Endothelial cell (in vitro differentiated cells): ENCODE results near the gene PARVB. TPM values are rescaled to one million over a fixed set of nuclear protein-coding genes. Genes with fewer than 3 reads are reported as not detected.

Experiments
- DNase-seq: peaks from one replicate; pipeline ENCODE4 v3.0.0; 2021; ENCODE audit warnings: low spot score
- H3K27ac Mint-ChIP-seq: one replicate; pipeline ENCODE4 v1.8.0; 2021; ENCODE audit warnings: mixed read lengths, inconsistent platforms; ENCODE audit not compliant: unreplicated experiment
- H3K27me3 Mint-ChIP-seq: one replicate; pipeline ENCODE4 v1.8.0; 2021; ENCODE audit warnings: mild to moderate bottlenecking, moderate library complexity, mixed read lengths, inconsistent platforms; ENCODE audit not compliant: unreplicated experiment
- H3K36me3 Mint-ChIP-seq: one replicate; pipeline ENCODE4 v1.8.0; 2021; ENCODE audit warnings: mild to moderate bottlenecking, low read depth, mixed read lengths, inconsistent platforms; ENCODE audit not compliant: unreplicated experiment
- H3K4me1 Mint-ChIP-seq: one replicate; pipeline ENCODE4 v1.8.0; 2021; ENCODE audit warnings: mild to moderate bottlenecking, mixed read lengths, inconsistent platforms; ENCODE audit not compliant: unreplicated experiment
- H3K4me3 Mint-ChIP-seq: one replicate; pipeline ENCODE4 v1.8.0; 2021; ENCODE audit warnings: mild to moderate bottlenecking, mixed read lengths, inconsistent platforms; ENCODE audit not compliant: unreplicated experiment
- H3K9me3 Mint-ChIP-seq: one replicate; pipeline ENCODE4 v1.8.0; 2021; ENCODE audit warnings: mixed read lengths, inconsistent platforms; ENCODE audit not compliant: unreplicated experiment
- total RNA-seq: library from RNA; stranded (reverse); fragmentation: NEBNext Ultra II Directional; extraction: Animal tissue kit (Norgen Biotek cat#: 25700); gene quantifications from one replicate; pipeline ENCODE4 v1.2.1, GENCODE V29; 2021; ENCODE audit not compliant: unreplicated experiment
- TF ChIP-seq, protein P1 (sequence below): fragments of 200-600 bp; sonication (generic); IDR thresholded peaks from one replicate; pipeline ENCODE4 v1.5.0; 2021; ENCODE audit warnings: antibody characterized with exemption; ENCODE audit not compliant: unreplicated experiment

PARVB gene
- total RNA-seq, 1 donor from 2014 or later = 105 TPM

DNA sequence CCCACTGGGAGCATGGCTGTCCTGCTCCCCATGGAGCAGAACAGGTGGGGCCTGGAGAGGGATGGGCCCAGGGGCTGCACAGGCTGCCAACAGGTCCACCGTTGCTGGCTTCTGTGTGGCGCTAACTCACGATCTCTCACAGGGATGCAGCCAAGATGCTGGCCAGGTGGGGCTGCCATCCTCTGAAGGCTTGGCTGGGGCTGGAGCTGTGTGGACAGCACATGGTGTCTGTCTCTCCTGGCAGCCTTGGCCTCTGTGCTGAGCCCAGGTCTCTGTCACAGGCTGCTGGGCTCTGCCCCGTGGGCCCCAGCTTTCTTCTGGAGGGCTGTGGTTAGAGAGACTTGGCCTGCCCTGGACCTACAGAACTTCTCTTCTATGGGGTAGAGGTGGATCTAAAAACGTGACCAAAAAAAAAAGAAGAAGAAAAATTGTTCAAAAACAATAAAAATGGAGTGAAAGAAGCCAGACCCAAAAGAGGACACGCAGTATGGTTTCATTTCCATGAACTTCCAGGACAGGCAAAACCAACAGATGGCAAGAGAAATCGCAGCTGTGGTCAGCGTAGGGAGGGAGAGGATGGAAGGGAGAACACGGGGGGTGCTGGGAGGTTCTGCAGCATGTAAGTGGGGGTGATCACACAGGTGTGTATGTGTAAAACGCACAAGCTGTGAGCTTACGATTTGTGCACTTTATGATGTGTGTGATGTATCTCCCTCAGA lies 168.9 kb downstream of the PARVB start:
- Mint-ChIP-seq H3K27ac (no peak overlapping the region), H3K27me3 (no peaks in the 10 kb centered on the region), H3K4me3 (no peak overlapping the region), H3K36me3 (no peaks in the 10 kb centered on the region), H3K4me1 (no peaks in the 10 kb centered on the region), H3K9me3 (no peaks in the 10 kb centered on the region)
- TF ChIP-seq, protein P1, sequence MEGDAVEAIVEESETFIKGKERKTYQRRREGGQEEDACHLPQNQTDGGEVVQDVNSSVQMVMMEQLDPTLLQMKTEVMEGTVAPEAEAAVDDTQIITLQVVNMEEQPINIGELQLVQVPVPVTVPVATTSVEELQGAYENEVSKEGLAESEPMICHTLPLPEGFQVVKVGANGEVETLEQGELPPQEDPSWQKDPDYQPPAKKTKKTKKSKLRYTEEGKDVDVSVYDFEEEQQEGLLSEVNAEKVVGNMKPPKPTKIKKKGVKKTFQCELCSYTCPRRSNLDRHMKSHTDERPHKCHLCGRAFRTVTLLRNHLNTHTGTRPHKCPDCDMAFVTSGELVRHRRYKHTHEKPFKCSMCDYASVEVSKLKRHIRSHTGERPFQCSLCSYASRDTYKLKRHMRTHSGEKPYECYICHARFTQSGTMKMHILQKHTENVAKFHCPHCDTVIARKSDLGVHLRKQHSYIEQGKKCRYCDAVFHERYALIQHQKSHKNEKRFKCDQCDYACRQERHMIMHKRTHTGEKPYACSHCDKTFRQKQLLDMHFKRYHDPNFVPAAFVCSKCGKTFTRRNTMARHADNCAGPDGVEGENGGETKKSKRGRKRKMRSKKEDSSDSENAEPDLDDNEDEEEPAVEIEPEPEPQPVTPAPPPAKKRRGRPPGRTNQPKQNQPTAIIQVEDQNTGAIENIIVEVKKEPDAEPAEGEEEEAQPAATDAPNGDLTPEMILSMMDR = no peak
- no peak for DNase-seq

GRCh38 chr22:44193535-44193891 lies 169.4 kb downstream of the PARVB start:
- no peaks in the 10 kb centered on the region for H3K9me3 Mint-ChIP-seq
- DNase-seq = no peak
- H3K36me3 Mint-ChIP-seq = no peaks in the 10 kb centered on the region
- H3K4me1 Mint-ChIP-seq = no peaks in the 10 kb centered on the region
- H3K27ac Mint-ChIP-seq = no peak overlapping the region
- TF ChIP-seq, protein P1 = no peak
- H3K4me3 Mint-ChIP-seq = no peak overlapping the region
- no peaks in the 10 kb centered on the region for H3K27me3 Mint-ChIP-seq

DNA sequence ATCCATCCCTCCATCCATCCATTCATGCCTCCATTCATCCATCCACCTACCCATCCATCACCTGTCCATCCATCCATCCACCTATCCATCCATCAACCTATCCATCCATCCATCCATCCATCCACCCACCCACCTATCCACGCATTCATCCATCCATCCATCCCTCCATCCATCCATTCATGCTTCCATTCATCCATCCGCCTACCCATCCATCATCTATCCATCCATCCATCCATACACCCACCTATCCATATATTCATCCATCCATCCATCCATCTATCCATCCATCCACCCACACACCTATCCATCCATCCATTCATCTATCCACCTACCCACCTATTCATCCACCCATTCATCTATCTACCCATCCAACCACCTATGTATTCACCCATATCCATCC lies 170.5 kb downstream of the PARVB start:
- Mint-ChIP-seq H3K4me3 (no peak overlapping the region), H3K9me3 (no peaks in the 10 kb centered on the region), H3K27me3 (peaks cover 1% of the 10 kb centered on the region), H3K4me1 (no peaks in the 10 kb centered on the region), H3K27ac (no peak overlapping the region), H3K36me3 (no peaks in the 10 kb centered on the region)
- DNase-seq = no peak
- TF ChIP-seq, protein P1 = no peak

GRCh38 chr22:44195189-44195871 lies 171.2 kb downstream of the PARVB start:
- Mint-ChIP-seq H3K4me1 (no peaks in the 10 kb centered on the region), H3K27me3 (peaks cover 1% of the 10 kb centered on the region), H3K4me3 (no peak overlapping the region), H3K27ac (no peak overlapping the region), H3K9me3 (no peaks in the 10 kb centered on the region), H3K36me3 (no peaks in the 10 kb centered on the region)
- no peak for DNase-seq
- TF ChIP-seq, protein P1 = no peak

GRCh38 chr22:44196241-44196640 lies 172.1 kb downstream of the PARVB start:
- TF ChIP-seq, protein P1 = no peak
- Mint-ChIP-seq H3K36me3 (no peaks in the 10 kb centered on the region), H3K9me3 (no peaks in the 10 kb centered on the region), H3K4me3 (no peak overlapping the region), H3K27me3 (peaks cover 1% of the 10 kb centered on the region), H3K27ac (no peak overlapping the region), H3K4me1 (no peaks in the 10 kb centered on the region)
- DNase-seq = no peak
